OCI-LY3 (cell line): ENCODE data around the gene DOCK2.

Source experiments
- EZH2phosphoT487 ChIP-seq: fragments of 200-600 bp; shearing (Covaris generic); IDR thresholded peaks from 2 replicates; pipeline ENCODE4 v1.6.1; 2018; ENCODE audit warnings: antibody characterized with exemption, mixed run types, low read depth
- TF ChIP-seq, protein P1 (sequence below): fragments of 200-600, 300-600 bp; sonication (generic); IDR thresholded peaks from 2 replicates; pipeline ENCODE4 v1.5.1; 2014; ENCODE audit warnings: antibody characterized with exemption, low read length, low read depth

DNA sequence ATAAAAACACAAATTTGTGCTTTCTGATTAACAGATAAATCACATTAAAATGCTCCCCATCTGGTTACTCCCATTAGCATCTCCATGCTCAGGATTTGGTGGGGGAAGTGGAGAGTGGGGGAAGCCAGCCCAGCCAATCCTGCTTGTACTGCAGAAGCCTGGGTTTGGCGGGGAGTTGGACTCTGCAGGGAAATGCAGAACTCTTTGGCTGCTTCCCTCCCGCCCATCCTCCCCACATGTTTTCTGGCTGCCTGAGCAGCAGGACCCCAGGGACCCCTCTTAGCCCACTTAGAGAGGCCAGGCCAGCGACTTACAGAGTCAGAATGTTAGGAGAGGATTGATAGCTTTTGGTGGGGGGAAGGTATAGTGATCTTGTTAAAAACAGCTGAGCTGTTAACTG lies 409.2 kb downstream of the DOCK2 start:
- TF ChIP-seq, protein P1, sequence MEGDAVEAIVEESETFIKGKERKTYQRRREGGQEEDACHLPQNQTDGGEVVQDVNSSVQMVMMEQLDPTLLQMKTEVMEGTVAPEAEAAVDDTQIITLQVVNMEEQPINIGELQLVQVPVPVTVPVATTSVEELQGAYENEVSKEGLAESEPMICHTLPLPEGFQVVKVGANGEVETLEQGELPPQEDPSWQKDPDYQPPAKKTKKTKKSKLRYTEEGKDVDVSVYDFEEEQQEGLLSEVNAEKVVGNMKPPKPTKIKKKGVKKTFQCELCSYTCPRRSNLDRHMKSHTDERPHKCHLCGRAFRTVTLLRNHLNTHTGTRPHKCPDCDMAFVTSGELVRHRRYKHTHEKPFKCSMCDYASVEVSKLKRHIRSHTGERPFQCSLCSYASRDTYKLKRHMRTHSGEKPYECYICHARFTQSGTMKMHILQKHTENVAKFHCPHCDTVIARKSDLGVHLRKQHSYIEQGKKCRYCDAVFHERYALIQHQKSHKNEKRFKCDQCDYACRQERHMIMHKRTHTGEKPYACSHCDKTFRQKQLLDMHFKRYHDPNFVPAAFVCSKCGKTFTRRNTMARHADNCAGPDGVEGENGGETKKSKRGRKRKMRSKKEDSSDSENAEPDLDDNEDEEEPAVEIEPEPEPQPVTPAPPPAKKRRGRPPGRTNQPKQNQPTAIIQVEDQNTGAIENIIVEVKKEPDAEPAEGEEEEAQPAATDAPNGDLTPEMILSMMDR: no peak
- TF ChIP-seq EZH2phosphoT487: no peak
